Sigmoid colon (tissue), 7 donors: ENCODE data around the gene ZBED4. TPM values are rescaled to one million over a fixed set of nuclear protein-coding genes. Genes with fewer than 3 reads are reported as not detected.
A peak's percentile ranks its signal among the peaks of the same experiment; 100 is the strongest.

Experiments used
- DNase-seq: peaks from one replicate; pipeline ENCODE4 v3.0.0-alpha.2; 2019
- H3K27ac ChIP-seq, 4 donors: fragments of 200-600 bp; sonication (generic); one replicate each; pipeline ENCODE4 v1.5.1; 2016 to 2019; ENCODE audit warnings: mild to moderate bottlenecking in 1 of 4
- H3K27me3 ChIP-seq, 3 donors: fragments of 200-600 bp; sonication (generic); one replicate each; pipeline ENCODE4 v1.5.1; 2019; ENCODE audit warnings: mild to moderate bottlenecking in 1 of 3
- H3K36me3 ChIP-seq, 4 donors: fragments of 200-600 bp; sonication (generic); one replicate each; pipeline ENCODE4 v1.5.1; 2016 to 2019
- H3K4me1 ChIP-seq, 4 donors: fragments of 200-600 bp; sonication (generic); one replicate each; pipeline ENCODE4 v1.5.1; 2017 to 2019
- H3K4me3 ChIP-seq, 4 donors: fragments of 200-600 bp; sonication (generic); one replicate each; pipeline ENCODE4 v1.5.1; 2017 to 2019; ENCODE audit warnings: mild to moderate bottlenecking in 2 of 4, moderate library complexity in 1 of 4
- H3K9me3 ChIP-seq, 4 donors: fragments of 200-600 bp in 3 of 4; sonication (generic) in 3 of 4; one replicate each; pipeline versions ENCODE4 v1.5.1 to v1.6.1; 2013 to 2019
- EP300 ChIP-seq, 4 donors: sonication (generic); formaldehyde crosslinking; IDR thresholded peaks; one replicate each; pipeline ENCODE4 v1.6.1; 2017; ENCODE audit warnings: antibody characterized with exemption in 4 of 4
- POLR2A ChIP-seq, 2 donors: fragments of 450-650 bp; IDR thresholded peaks; one replicate each; pipeline ENCODE4 v1.6.1; 2016; ENCODE audit warnings: antibody characterized with exemption in 2 of 2, mild to moderate bottlenecking in 2 of 2, moderate library complexity in 2 of 2
- POLR2AphosphoS5 ChIP-seq, 4 donors: sonication (generic); formaldehyde crosslinking; IDR thresholded peaks; one replicate each; pipeline ENCODE4 v1.6.1; 2017; ENCODE audit warnings: antibody characterized with exemption in 4 of 4
- WGBS, 2 donors: extraction: QIAGEN DNeasy Blood & Tissue Kit; methylation state at CpG; one replicate each; pipeline ENCODE4 v1.1.7; 2013; 5-methylcytosine and 5-hydroxymethylcytosine counted together
- intact Hi-C: fragments of 100-400 bp; cut with DNase I; formaldehyde crosslinking; loops from one replicate; pipeline ENCODE4 v1.15.1; 2023
- polyA plus RNA-seq, 3 donors: library from polyadenylated mRNA; stranded (reverse); fragments of 200-250 nt; gene quantifications; one replicate each; pipeline ENCODE4 v1.2.3, GENCODE V29; 2013
- total RNA-seq, 4 donors: library from RNA; depleted of rRNA; stranded (reverse); fragments of >200 nt; gene quantifications; one replicate each; pipeline ENCODE4 v1.1.0, GENCODE V29; 2016
- TF ChIP-seq, protein P1 (sequence below), 4 experiments: fragments of 450-650 bp in 3 of 4; fragments of 200-600 bp in 1 of 4; IDR thresholded peaks; one replicate each; pipeline ENCODE4 v1.5.1; 2016 to 2019; ENCODE audit warnings: antibody characterized with exemption in 4 of 4, mild to moderate bottlenecking in 3 of 4, moderate library complexity in 2 of 4
- donor health status: healthy with polysubstance abuse.
- donor health status: Bipolar disorder and iron deficiency.
- donor health status: healthy.

ZBED4 gene
- total and polyA plus RNA-seq, 7 donors, result 2.4 to 10.5 (median 4.6) TPM

DNA sequence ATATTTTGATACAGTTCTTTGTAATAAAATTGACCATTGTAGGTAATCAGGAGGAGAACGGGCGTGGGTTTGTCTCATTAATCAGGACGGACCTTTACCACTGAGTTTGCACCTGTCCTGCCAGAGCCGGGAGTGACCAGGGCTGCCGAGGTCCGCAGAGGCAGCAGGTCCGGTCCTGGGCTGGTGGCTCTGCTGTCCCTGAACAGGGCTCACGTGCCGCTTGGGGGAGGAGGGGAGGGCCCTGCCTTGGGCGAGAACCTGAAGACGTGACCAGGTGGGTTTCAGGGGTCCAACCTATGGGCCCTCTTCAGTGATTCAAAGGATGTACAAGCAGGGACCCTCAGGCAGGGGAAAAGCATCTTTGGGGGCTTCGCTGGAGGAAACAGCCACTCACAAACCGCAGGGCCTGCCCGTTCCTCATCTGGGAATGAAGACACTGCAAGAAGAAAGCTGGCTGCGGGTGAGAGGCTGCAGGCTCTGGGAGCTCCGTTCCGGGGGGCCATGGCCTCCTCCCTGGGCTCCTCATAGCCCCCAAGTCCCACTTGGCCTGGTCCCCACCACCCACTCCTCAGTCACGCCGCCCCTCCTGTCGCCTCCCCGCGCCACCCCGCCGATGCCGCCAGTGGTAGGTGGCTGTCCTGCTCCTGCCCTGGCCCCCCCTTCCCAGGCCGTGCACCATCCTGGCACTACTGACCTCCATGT lies 74.0 kb downstream of the ZBED4 start:
- H3K4me1 ChIP-seq, result peaks cover 0 to 14% (median 12%) of the 10 kb centered on the region in 4 donors
- peaks cover 0 to 14% (median 0%) of the 10 kb centered on the region in 4 donors for H3K36me3 ChIP-seq
- no peak overlapping the region for H3K4me3 ChIP-seq
- DNase-seq, result no peak
- H3K9me3 ChIP-seq, result no peaks in the 10 kb centered on the region
- 92 to 94% methylated on average over 26 of the region's 26 CpGs for WGBS, 2 donors
- TF ChIP-seq POLR2A (IDR thresholded peaks at IDR 0.05), result no peak
- TF ChIP-seq EP300 (IDR thresholded peaks at IDR 0.05), result no peak
- TF ChIP-seq POLR2AphosphoS5 (IDR thresholded peaks at IDR 0.05), result no peak
- TF ChIP-seq, protein P1, sequence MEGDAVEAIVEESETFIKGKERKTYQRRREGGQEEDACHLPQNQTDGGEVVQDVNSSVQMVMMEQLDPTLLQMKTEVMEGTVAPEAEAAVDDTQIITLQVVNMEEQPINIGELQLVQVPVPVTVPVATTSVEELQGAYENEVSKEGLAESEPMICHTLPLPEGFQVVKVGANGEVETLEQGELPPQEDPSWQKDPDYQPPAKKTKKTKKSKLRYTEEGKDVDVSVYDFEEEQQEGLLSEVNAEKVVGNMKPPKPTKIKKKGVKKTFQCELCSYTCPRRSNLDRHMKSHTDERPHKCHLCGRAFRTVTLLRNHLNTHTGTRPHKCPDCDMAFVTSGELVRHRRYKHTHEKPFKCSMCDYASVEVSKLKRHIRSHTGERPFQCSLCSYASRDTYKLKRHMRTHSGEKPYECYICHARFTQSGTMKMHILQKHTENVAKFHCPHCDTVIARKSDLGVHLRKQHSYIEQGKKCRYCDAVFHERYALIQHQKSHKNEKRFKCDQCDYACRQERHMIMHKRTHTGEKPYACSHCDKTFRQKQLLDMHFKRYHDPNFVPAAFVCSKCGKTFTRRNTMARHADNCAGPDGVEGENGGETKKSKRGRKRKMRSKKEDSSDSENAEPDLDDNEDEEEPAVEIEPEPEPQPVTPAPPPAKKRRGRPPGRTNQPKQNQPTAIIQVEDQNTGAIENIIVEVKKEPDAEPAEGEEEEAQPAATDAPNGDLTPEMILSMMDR (IDR thresholded peaks at IDR 0.05), result no peak
- no peak overlapping the region for H3K27ac ChIP-seq
- intact Hi-C loops, result loop anchor here (2.0 to 10.0 kb wide), 2 partner anchors 65 to 257 kb away; partner anchors contain the start of gene TRABD
- H3K27me3 ChIP-seq, result peaks cover 7 to 17% (median 13%) of the 10 kb centered on the region in 3 donors

GRCh38 chr22:49928185-49928495 lies 74.5 kb downstream of the ZBED4 start:
- Histone ChIP-seq H3K36me3 (peaks cover 0 to 14% (median 0%) of the 10 kb centered on the region in 4 donors), H3K4me1 (peaks cover 0 to 18% (median 12%) of the 10 kb centered on the region in 4 donors), H3K27me3 (peaks cover 7 to 17% (median 13%) of the 10 kb centered on the region in 3 donors), H3K27ac (no peak overlapping the region), H3K4me3 (no peak overlapping the region), H3K9me3 (no peaks in the 10 kb centered on the region)
- intact Hi-C loops, result loop anchor here (2.0 to 10.0 kb wide), 2 partner anchors 65 to 257 kb away; partner anchors contain the start of gene TRABD
- no peak for DNase-seq
- 88 to 92% methylated on average over 8 of the region's 8 CpGs for WGBS, 2 donors
- TF ChIP-seq EP300 (IDR thresholded peaks at IDR 0.05) (no peak), POLR2AphosphoS5 (IDR thresholded peaks at IDR 0.05) (no peak), POLR2A (IDR thresholded peaks at IDR 0.05) (no peak)
- TF ChIP-seq, protein P1 (IDR thresholded peaks at IDR 0.05), result no peak

GRCh38 chr22:49928555-49929210 lies 75.0 kb downstream of the ZBED4 start:
- intact Hi-C loops, result loop anchor here (1.0 to 10.0 kb wide), 3 partner anchors 64 to 256 kb away; partner anchors contain the start of gene TRABD
- Histone ChIP-seq H3K27ac (no peak overlapping the region), H3K9me3 (no peaks in the 10 kb centered on the region), H3K4me3 (no peak overlapping the region), H3K36me3 (peaks cover 0 to 14% (median 0%) of the 10 kb centered on the region in 4 donors), H3K4me1 (peaks cover 0 to 22% (median 16%) of the 10 kb centered on the region in 4 donors), H3K27me3 (peaks cover 7 to 17% (median 13%) of the 10 kb centered on the region in 3 donors)
- WGBS, 2 donors, result 35 to 55% methylated on average over 38 of the region's 38 CpGs
- TF ChIP-seq POLR2AphosphoS5 (IDR thresholded peaks at IDR 0.05), result no peak
- no peak for DNase-seq

GRCh38 chr22:49929211-49929979 lies 75.8 kb downstream of the ZBED4 start:
- peak overlapping the region in 1 of 4 donors; percentile 20 for H3K4me3 ChIP-seq
- H3K27ac ChIP-seq, result no peak overlapping the region
- peaks cover 7 to 17% (median 13%) of the 10 kb centered on the region in 3 donors for H3K27me3 ChIP-seq
- WGBS, 2 donors, result 4 to 6% methylated on average over 75 of the region's 75 CpGs
- peaks cover 0 to 10% (median 0%) of the 10 kb centered on the region in 4 donors for H3K36me3 ChIP-seq
- no peak for TF ChIP-seq POLR2AphosphoS5 (IDR thresholded peaks at IDR 0.05)
- TF ChIP-seq, protein P1 (IDR thresholded peaks at IDR 0.05), result peak in 3 of 4 experiments; percentile 24 to 92 (median 49)
- intact Hi-C loops, result loop anchor here (1.0 to 10.0 kb wide), 3 partner anchors 63 to 255 kb away; partner anchors contain the start of gene TRABD
- DNase-seq, result peak; percentile 80
- peaks cover 0 to 29% (median 23%) of the 10 kb centered on the region in 4 donors for H3K4me1 ChIP-seq
- no peaks in the 10 kb centered on the region for H3K9me3 ChIP-seq
